ENCODE measurements around the gene DDX47.

DDX47 gene

DNA sequence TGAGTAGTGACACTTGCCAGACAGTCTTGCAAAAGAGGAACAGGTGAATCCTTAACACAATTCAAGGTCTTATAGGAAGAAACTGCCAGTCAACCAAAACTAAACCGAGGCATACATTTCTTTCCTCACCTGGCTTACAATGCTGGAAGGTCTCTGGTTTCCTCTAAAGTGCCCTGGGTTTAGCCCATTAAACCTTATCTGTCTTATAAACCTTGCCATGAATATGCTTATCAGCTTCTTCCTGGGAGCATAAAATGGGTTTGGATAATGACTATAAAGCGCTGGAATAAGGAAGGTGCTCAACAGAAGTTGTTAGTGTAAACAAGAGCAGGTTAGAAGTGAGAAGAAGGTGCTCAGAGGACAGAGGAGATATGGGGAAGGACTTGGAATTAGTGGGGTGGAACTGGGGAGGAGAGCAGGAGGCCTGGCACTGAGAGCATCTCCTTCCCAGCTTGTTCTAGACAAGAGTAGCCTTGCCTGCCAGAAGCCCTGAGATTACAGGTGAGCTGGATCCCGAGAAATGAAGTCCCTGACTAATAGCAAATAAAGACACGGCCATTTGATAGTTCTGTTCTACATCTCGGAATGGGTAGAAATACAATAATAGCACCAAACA lies 64.1 kb downstream of the DDX47 start:
- no peak for DNase-seq

DNA sequence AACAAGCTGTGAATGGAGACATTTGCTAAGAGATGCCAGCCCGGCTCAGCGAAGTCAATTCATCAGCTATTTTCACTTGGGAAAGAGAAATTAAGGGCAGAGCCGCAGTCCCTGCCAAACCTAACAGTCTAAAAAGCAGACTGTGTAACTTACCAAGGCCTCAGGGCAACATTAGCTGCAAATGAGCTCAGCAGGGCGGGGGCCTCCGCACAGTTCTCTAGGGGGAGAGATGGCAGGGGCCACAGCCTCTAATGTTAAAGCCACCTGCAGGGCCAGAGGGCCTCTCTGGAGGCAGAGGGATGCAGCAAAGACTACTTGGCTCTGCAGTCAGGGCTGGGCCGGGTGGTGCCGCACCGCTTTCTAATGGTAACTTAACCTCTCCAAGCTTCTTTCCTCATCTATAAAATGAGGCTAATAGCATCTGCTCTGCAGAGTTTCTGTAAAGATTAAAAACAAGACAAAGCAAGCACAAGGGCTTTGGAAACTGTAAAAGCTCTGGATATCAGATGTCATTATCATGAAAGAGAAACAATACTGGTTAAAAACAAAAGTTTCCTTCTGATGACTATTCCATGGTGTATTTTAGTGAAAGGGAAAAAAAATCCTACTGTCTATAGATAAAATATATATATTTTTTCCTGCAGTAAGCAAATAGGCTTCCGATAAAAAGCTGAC lies 64.8 kb downstream of the DDX47 start:
- DNase-seq, result no peak
